ENCODE data around the gene NR2C2AP.

The NR2C2AP gene

DNA sequence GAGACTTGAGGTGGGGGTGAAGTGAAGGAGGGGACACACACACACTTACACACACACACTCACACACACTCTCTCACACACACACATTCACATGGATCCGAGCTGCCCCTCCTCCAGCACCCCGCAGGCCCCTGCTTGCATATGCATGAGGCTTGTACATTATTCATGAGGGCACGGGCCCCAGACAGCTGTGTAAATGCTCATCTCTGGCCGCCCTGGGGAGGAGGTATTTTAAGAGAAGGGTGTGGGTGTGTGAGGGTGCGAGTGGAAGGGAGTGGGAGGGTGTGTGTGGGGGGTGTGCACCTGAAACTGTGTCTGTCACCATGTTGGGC is 10.9 kb upstream of the NR2C2AP start:
- DNase-seq = no peak

GRCh38 chr19:19213426-19214158 is 10.4 kb upstream of the NR2C2AP start:
- no peak for DNase-seq

DNA sequence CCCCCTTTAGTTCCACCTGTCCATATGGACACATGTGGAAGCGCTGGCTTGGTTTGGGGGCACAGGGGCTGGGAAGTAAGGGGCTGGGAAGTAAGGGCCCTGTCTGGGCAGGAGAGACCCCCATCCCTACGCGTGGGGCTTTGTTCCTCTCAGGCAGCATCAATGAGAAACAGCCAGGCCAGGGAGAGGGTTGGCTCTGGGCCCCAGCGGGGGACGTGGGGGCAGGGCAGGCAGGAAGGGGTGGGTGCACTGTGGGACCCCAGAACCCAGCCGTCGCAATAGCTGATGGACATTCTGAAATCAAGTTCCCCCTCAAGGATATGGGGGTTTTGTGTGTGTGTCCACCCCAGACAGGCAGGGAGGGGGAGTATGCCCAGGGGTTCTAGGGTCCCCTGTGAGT is 9.7 kb upstream of the NR2C2AP start:
- no peak for DNase-seq

GRCh38 chr19:19211499-19212420 is 8.5 kb upstream of the NR2C2AP start, which contains the start of gene NCAN:
TSS of gene NCAN (plus strand) at chr19:19211958. CDS start at chr19:19216954, 4,996 bp downstream.
- DNase-seq = no peak

DNA sequence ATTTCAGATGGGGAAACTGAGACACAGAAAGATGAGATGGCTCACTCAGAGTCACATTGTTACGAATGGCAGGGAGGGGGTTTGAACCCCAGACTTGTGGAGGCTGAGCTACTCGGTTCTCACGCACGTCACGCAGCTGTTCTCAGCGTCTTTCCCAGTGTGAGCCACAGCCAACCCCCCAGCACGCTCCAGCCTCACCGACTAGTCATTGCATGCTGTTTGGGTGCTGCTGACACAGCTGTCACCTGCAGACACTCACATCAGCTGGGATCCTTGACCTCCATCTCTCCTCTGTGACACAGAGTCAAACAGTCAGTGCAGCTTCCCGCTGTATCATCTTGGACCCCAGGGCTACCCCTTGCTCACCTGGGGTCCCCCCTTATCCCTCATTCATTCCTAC is 6.2 kb upstream of the NR2C2AP start:
- no peak for DNase-seq

GRCh38 chr19:19207637-19208572 is 4.7 kb upstream of the NR2C2AP start:
- no peak for DNase-seq

DNA sequence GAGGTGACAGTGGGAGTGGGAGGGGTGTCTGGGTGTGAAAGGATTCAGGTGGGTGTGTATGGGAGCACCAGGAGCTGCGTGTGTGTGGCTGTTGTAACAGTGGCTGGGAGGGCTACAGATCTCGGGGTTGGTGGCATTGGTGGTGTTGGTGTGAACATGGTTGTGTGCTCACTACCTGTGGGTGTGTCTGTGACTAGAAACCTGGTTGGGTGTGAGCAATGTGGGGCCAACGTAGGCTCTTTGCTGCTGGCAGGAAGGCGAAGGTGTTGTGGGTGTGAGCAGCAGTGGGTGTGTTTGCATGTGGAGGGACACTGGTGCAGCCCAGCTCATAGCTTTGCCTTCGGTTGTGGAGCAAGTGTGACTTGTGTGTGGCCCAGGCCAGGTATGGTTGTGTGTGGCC is 3.7 kb upstream of the NR2C2AP start:
- no peak for DNase-seq

DNA sequence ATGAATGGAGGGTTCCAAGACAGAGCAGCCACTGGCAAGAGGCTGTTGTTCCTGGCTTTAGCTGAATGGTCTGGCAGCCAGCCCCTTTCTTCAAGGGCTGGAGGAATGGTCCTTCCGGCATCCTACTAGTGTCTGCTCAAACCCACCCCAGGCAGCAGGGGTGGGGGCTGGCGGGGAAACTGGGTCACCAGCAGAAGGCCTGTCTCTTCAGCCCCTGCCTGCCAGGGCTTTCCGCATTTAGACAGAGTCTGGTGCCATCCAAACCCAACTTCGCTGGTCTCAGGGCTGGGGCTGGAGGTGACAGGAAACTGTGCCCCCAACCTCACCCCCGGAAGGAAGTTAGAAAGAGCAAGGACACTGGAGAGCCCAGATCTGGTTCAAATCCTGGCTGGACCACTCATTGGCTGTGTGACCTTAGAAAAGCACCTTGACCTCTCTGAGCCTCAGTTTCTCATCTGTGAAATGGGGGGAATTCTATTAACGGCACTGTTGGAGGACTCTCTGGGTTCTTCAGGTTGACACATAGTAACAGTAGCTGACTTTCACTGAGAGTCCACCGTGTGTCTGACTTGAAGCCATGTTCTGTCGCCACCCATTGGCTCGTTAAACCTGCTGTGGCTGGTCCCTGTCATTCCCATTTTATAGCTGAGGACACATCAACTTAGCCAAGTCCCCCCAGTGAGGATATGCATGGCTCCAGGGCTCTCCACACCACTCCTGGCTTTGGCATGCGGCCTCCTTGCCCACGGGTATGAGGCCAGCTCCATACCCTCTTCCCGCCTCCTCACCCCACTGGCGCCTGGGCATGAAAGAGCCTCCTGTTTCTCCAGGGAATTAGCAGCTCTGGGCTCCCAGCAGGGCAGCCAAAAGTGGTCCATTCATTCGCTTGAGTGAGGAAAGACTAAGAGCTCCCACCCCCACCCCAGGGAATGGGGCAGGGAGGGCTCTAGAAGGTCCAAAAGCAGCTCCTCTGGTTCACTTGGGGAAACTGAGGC is 2.5 kb upstream of the NR2C2AP start:
- no peak for DNase-seq

DNA sequence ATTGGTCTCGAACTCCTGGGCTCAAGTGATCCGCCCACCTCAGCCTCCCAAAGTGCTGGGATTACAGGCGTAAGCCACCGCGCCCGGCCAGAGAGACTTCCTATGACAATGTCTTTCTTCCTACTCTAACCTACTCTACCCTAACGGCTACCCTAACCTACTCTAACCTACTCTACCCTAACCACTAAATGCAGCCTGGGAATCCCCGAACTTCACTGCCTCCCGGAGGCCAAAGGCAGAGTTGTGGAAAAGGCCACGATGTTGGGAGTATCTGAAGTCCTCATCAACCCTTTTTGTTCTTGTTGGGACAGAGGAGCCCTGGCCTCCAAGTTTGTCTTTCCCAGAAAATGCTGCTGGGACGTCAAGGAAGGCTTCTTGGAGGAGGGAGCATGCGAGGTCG is 967 bp upstream of the NR2C2AP start:
- DNase-seq = no peak

DNA sequence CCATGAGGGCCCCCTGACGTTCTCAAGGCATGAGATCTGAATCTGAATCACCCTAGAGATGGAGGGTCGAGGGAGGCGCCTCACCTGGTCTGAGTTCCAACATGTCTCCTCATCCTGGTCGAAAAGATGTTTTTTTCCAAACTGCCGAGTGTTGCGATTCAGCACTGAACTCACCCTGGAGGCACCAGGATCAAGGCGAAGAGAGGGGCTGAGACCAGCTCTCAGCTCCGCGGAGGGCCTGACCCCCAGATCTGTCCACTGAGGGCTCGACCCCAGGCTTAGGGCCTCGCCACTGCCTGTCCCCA is 555 bp downstream of the NR2C2AP start:
- no peak for DNase-seq

- no peak for DNase-seq
These were observed 1.2 kb downstream of the NR2C2AP start for GRCh38 chr19:19201697-19202630.

DNA sequence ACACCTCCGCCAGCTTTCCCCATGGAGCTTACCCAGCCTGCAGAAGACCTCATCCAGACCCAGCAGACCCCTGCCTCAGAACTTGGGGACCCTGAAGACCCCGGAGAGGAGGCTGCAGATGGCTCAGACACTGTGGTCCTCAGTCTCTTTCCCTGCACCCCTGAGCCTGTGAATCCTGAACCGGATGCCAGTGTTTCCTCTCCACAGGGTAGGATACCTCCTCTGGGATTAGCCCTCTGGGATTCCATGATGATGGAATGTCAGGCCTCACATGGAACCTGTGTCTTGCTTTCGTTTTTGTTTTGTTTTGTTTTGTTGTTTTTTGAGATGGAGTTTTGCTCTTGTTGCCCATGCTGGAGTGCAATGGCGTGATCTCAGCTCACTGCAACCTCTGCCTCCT is 9.3 kb downstream of the NR2C2AP start:
- no peak for DNase-seq

DNA sequence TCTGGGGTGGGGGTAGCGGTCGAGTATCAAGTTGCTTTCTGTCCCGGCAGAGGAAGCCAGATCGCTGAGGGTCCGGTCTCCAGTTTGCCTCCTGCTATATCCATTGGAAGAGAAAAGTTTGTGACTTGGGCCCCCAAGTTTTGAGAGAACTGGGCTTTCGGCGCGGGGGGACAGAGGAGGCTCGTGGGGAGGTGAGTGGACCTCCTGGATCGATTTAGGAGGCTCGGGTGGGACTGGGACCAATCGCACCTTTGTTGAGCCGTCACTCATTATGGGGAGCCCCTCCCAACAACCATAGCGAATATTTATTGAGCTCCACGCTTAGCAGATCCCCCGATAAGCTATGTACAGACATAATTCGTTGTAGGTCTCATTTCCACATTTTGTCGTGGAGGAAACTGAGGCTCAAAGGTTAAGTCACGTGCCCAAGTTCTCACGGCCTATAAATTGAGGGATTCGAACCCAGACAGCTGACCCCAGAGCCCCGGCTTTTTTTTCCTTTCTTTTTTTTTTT is 10.2 kb downstream of the NR2C2AP start:
- no peak for DNase-seq

- peak; percentile 96 for DNase-seq
These were observed 10.9 kb downstream of the NR2C2AP start, which contains the start of the genes BORCS8 and RFXANK for GRCh38 chr19:19192078-19192882. TSS of gene BORCS8 (minus strand) at chr19:19192152. CDS start at chr19:19192117, 35 bp downstream. TSS of gene RFXANK (plus strand) at chr19:19192258. CDS start at chr19:19193947, 1,689 bp downstream.

DNA sequence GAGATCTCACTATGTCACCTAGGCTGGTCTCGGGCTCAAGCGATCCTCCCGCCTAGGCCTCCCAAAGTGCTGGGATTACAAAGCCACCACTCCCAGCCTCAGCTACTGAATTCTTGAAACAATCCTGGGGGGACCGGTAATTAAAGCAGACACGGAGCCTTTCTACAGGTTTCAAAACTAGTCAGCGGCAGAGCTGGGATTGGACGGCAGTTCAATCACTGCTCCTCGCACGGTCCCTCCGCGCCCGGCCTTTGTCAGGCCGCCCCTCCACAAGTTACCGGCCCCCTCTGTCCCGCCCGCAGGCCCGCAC is 11.5 kb downstream of the NR2C2AP start:
- no peak for DNase-seq

DNA sequence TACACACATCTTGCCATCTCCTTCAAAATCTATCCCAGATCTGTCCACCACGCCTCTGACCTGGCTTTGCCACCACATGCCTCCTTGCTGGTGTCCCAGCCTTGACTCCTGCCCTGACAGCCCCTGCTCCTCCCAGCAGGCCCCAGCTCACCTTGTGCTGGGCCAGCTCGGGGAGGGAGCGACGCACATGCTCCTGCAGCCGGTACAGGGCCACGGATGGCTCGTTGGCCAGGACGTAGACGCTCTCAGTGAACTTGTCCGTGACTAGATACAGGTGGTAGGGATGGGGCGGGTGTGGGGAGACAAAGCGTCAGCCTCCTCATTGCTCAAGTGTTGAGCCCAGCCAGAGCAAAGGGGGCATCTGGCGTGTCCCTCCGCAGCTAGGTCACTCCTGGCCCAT is 16.5 kb downstream of the NR2C2AP start:
- no peak for DNase-seq

- DNase-seq = peak; percentile 51
These were observed 17.1 kb downstream of the NR2C2AP start for GRCh38 chr19:19185853-19186740.

DNA sequence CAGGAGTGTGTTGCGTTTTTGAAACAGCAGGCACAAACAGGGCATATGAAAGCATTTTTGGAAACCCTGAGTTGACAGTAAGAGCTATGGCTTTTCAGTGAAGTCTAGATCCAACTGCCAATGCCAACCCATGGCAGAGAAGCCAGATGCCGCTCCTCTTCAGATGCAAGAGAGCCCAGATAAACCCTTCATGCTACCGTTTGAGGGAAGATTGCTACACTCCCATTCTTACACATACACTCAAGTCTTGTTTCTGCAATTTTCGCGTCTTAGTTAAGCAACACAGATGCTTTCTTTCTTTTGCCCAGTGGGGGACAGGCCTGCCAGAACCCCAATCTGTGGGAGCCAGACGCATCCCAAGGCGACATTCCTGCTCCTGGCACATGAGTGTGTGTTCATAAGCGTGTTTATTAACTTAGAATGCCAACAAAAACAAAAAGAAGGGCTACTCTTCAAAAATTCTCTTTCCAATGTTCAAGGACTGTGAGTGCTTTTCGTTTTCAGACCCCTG is 21.7 kb downstream of the NR2C2AP start:
- no peak for DNase-seq
